ENCODE data around the gene ERBB4. TPM values are rescaled to one million over a fixed set of nuclear protein-coding genes. Genes with fewer than 3 reads are reported as not detected.

ERBB4 gene
- polyA plus RNA-seq, 3 donors from 2014 or later: not detected

DNA sequence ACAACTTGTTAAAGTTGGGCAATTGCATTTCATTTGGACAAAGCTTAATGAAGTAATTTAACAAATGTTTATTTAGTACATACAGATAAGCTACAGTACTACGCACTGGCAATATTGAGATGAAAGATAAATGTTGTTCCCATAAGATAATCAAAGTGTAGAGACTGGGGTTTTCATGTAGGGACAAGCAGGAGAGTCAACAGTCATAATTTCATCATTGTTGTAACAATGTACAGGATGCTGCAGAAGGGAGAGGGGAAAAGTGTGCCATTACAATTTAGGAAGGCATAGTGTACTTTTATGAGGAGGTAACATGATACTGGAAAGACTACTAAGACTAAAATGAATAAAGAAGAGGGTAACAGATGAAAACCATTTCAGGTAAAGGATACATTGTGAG is 441.6 kb downstream of the ERBB4 start:
- H3K9me3 Mint-ChIP-seq: peaks cover 0 to 5% (median 1%) of the 10 kb centered on the region in 6 donors
- H3K27ac Mint-ChIP-seq: no peak overlapping the region
- H3K36me3 Mint-ChIP-seq: no peaks in the 10 kb centered on the region
- H3K27me3 Mint-ChIP-seq (ENCODE audit: low read depth in 3 of 3): peaks cover 0 to 1% (median 0%) of the 10 kb centered on the region in 3 donors
- DNase-seq: no peak
- no peak overlapping the region for H3K4me3 Mint-ChIP-seq
- no peaks in the 10 kb centered on the region for H3K4me1 Mint-ChIP-seq

DNA sequence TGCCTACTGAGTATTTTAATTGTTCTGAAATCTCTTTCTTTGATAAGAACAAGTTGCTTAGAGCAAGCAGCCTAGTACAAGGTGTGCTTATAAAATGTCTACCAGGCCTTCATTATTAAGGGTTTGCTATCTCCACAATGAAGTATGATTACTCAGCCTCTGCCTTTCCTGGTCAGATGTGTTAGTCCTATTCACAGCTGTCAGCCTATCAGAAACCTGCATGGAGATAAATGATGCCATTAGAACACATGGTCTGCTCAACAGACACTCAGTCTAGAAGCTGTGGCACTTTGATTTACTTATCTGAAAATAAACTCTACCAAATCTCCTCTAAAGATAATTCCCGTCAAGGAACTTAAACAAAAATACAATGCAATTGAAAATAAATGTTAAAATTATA is 448.7 kb downstream of the ERBB4 start:
- Mint-ChIP-seq H3K27me3 (ENCODE audit: low read depth in 3 of 3) (peaks cover 0 to 2% (median 0%) of the 10 kb centered on the region in 3 donors), H3K27ac (no peak overlapping the region), H3K4me3 (no peak overlapping the region), H3K4me1 (no peaks in the 10 kb centered on the region), H3K9me3 (peaks cover 0 to 5% (median 2%) of the 10 kb centered on the region in 6 donors), H3K36me3 (no peaks in the 10 kb centered on the region)
- DNase-seq: no peak

DNA sequence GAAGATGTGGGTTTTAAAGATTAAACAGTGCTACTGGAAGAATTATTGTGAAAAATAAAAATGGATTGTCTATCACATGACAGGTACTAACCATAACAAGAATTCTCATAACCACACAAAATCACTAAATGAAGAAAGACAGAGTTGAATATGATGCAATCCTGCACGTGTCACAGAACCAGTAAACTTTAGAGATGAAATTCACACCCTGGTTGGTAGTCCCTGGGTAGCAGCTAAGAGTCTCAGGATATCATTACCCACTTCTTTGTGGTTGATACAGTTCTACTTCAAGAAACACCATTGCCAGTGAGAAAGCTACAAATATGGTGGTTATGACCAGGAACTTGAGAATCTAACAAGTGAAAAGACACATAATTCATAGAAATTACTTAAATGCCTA is 450.2 kb downstream of the ERBB4 start:
- no peak overlapping the region for H3K4me3 Mint-ChIP-seq
- peaks cover 0 to 2% (median 0%) of the 10 kb centered on the region in 3 donors for H3K27me3 Mint-ChIP-seq (ENCODE audit: low read depth in 3 of 3)
- no peaks in the 10 kb centered on the region for H3K36me3 Mint-ChIP-seq
- H3K9me3 Mint-ChIP-seq: peaks cover 0 to 12% (median 2%) of the 10 kb centered on the region in 6 donors
- no peak overlapping the region for H3K27ac Mint-ChIP-seq
- no peak for DNase-seq
- no peaks in the 10 kb centered on the region for H3K4me1 Mint-ChIP-seq

DNA sequence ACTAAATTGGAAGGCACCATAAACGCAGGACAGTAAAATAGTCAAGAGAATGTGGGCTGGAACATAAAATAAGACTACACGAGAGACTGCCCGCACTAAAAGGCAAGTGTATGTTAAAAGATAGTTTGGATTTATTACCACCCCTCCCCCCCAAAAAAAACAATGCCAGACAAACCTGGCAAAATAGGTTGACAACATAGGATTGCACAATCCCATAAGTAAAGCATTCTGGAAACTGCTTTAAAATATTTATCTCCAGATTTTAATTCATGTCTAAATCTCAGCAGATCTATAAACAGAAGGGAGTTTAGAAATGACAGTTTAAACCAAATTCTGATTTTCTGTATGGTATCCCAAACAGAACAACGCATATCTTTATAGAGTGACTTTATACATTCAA is 455.1 kb downstream of the ERBB4 start:
- no peaks in the 10 kb centered on the region for H3K36me3 Mint-ChIP-seq
- H3K27me3 Mint-ChIP-seq (ENCODE audit: low read depth in 3 of 3): peaks cover 0 to 2% (median 0%) of the 10 kb centered on the region in 3 donors
- peaks cover 0 to 24% (median under 1%) of the 10 kb centered on the region in 6 donors for H3K9me3 Mint-ChIP-seq
- H3K4me3 Mint-ChIP-seq: no peak overlapping the region
- H3K4me1 Mint-ChIP-seq: no peaks in the 10 kb centered on the region
- no peak for DNase-seq
- H3K27ac Mint-ChIP-seq: no peak overlapping the region

DNA sequence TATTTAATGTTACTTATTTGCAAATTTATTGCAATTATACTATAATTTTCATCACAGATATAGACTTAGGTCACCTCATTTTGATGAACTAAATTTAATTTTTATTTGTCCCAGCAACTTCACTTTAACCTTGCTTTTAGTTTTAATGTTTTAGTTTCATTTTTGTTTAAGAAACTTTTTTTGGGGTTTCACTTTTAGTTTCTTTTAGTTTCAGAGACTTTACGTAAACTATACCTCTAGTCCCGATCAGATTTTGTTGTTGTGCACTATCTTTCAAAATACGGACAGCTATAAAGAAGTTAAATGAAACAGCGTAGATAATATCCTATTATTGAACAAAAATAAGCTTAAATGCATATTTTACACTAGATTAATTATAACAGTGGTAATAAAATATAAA is 460.5 kb downstream of the ERBB4 start:
- peak in 1 of 3 donors; percentile 9 for DNase-seq
- peaks cover 0 to 2% of the 10 kb centered on the region in 2 donors for H3K4me1 Mint-ChIP-seq
- peaks cover 0 to 14% (median 3%) of the 10 kb centered on the region in 6 donors for H3K9me3 Mint-ChIP-seq
- no peaks in the 10 kb centered on the region for H3K36me3 Mint-ChIP-seq
- H3K27me3 Mint-ChIP-seq (ENCODE audit: low read depth in 3 of 3): peaks cover 0 to 4% (median 0%) of the 10 kb centered on the region in 3 donors
- H3K4me3 Mint-ChIP-seq: peak overlapping the region in 4 of 5 donors; percentile 36 to 76 (median 64)
- peak overlapping the region in 1 of 6 donors; percentile 72 for H3K27ac Mint-ChIP-seq

DNA sequence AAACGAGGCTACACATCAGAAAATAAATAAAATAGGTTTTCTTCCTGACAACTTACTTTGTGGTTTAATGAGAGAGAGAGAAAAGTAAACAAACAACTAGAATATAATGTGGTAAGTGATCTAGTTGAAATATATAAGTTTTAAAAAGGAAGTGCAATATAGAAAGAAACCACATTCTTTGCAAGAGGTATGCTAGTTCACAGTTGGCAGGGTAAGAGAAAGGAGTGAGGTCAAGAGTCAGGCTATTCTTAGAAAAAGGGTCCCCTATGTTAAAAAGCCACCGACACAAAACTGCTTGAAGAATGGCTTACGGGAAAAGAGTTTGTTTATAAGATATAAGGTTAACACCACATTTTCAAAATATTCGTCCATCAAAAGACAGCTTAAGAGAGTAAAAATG is 462.1 kb downstream of the ERBB4 start:
- peaks cover 0 to 12% (median 4%) of the 10 kb centered on the region in 6 donors for H3K9me3 Mint-ChIP-seq
- peaks cover 0 to 2% of the 10 kb centered on the region in 2 donors for H3K4me1 Mint-ChIP-seq
- H3K4me3 Mint-ChIP-seq: peak overlapping the region in 1 of 5 donors; percentile 0
- H3K36me3 Mint-ChIP-seq: no peaks in the 10 kb centered on the region
- H3K27ac Mint-ChIP-seq: peak overlapping the region in 1 of 6 donors; percentile 8
- peaks cover 0 to 4% (median 0%) of the 10 kb centered on the region in 3 donors for H3K27me3 Mint-ChIP-seq (ENCODE audit: low read depth in 3 of 3)
- DNase-seq: no peak

DNA sequence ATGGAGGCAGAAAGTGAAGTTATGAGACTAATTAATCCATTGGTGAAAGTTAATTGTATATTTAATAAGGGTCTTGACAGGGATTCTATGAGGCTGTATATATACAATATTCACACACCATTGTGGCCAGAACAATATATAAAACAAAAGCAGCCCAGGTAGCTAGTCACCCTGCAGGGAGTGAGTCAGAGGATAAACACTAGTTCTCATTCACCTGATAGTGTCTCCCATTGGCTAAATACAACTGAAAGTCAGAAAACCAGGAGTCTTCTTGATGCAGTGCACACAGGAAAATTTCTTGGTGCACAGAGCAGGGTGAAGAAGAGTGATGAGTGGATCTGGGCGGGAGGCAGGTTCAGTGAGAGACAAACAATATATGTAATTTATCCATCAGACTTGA is 465.2 kb downstream of the ERBB4 start:
- Mint-ChIP-seq H3K4me1 (peaks cover 0 to 2% of the 10 kb centered on the region in 2 donors), H3K9me3 (peaks cover 4 to 19% (median 5%) of the 10 kb centered on the region in 6 donors), H3K27me3 (ENCODE audit: low read depth in 3 of 3) (peaks cover 0 to 8% (median 0%) of the 10 kb centered on the region in 3 donors), H3K36me3 (no peaks in the 10 kb centered on the region), H3K27ac (no peak overlapping the region), H3K4me3 (no peak overlapping the region)
- no peak for DNase-seq

DNA sequence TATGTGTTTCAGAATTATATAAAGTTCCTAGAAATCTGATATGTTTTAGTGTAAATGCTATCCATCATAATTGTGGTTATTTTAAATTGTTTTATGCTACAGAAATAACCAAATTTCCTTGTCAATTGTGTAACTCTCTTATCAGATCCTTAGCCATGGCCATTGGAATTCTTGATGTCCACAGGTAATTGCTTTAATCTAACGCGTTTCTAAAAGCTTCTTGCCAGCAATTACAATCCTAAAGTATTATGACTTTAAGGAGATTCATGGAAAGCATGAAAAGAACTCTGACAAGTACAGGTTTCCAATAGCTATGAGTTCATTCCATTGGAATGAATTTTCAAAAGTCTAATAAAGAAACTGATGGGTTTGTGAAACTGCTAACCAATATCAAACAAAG is 472.1 kb downstream of the ERBB4 start:
- Mint-ChIP-seq H3K27ac (no peak overlapping the region), H3K4me1 (no peaks in the 10 kb centered on the region), H3K36me3 (no peaks in the 10 kb centered on the region)

DNA sequence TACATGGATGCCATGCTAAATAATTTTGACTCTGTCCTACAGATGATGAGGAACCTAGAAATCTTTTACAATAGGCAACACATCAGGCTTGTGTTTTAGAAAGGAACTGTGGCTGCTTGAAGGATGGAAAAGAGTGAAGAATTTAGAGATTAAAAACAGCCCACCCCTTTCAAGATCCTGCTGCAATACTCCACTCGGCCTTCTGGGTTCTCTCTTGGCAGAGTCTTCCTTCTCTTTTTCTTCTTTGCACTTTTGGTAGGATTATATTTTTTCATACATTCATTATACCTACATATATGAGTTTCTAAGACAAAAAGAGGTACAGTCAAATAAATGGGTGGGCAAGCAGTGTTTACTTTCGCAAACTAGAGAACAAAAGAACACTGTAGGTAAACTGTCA is 474.3 kb downstream of the ERBB4 start:
- Mint-ChIP-seq H3K4me1 (no peaks in the 10 kb centered on the region), H3K36me3 (no peaks in the 10 kb centered on the region), H3K27me3 (ENCODE audit: low read depth in 3 of 3) (peaks cover 0 to 4% (median 0%) of the 10 kb centered on the region in 3 donors), H3K9me3 (peaks cover 3 to 11% (median 8%) of the 10 kb centered on the region in 6 donors), H3K27ac (no peak overlapping the region), H3K4me3 (no peak overlapping the region)
- DNase-seq: no peak

More for the DNA sequence above, 472.1 kb downstream of the ERBB4 start:
- Mint-ChIP-seq H3K9me3 (peaks cover 5 to 13% (median 9%) of the 10 kb centered on the region in 6 donors), H3K4me3 (no peak overlapping the region), H3K27me3 (ENCODE audit: low read depth in 3 of 3) (peaks cover 0 to 4% (median 0%) of the 10 kb centered on the region in 3 donors)
- no peak for DNase-seq

DNA sequence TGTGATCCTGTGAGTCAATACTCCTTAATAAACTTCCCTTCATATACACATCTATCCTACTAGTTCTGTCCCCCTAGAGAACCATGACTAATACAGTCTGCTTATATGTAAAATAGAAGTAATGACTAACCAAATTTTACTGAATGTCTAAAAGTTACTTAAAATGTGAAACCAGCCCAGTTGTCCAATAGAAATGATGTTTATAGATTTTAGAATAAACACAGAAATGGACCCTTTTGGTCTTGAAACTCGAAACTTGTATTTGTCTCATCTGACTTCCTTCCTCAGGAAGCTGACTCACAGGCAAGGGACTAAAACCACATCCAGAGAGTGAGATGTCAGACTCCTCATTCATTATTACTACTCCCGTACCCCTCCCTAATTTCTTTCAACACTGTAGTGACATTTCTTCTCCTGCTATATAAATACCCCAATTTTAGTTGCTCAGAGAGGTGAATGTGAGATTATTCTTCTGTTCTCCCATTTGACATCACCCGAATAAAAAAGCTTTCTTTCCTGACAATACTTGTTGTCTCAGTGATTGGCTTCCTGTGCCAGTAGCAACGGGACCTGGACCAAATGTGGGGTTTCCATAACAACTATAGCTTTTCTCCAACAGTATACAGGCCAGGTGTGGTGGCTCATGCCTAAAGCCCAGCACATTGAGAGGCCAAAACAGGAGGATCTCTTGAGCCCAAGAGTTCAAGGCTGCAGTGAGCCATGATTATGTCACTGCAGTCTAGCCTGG is 486.0 kb downstream of the ERBB4 start:
- Mint-ChIP-seq H3K27me3 (ENCODE audit: low read depth in 3 of 3) (peaks cover 0 to 2% (median 1%) of the 10 kb centered on the region in 3 donors), H3K4me1 (peaks cover 0 to 7% of the 10 kb centered on the region in 2 donors), H3K27ac (peak overlapping the region in 1 of 6 donors; percentile 75), H3K4me3 (peak overlapping the region in 3 of 5 donors; percentile 14 to 52 (median 21)), H3K9me3 (peaks cover 4 to 66% (median 29%) of the 10 kb centered on the region in 6 donors), H3K36me3 (no peaks in the 10 kb centered on the region)
- DNase-seq: peak in 1 of 3 donors; percentile 2

DNA sequence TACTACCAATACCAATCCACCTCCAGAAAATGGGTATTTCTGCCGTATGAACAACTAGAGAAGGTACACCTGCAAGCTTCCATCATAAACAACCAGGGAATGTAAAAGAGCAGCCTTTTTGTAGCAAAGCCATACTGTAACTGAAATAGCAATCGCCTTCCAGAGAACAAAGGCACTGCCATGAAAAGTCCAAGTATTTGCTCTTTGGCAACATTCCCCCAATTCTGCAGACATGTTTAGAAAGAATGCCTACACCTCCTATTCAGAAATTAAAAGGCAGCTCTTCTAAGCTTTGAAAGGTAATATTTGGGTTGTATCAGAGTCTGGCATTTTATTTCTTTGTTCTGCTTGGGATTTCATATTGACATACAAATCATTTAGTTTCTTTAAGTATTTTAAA is 487.7 kb downstream of the ERBB4 start:
- H3K4me1 Mint-ChIP-seq: peaks cover 0 to 7% of the 10 kb centered on the region in 2 donors
- no peak overlapping the region for H3K4me3 Mint-ChIP-seq
- H3K27me3 Mint-ChIP-seq (ENCODE audit: low read depth in 3 of 3): peaks cover 1 to 2% (median 1%) of the 10 kb centered on the region in 3 donors
- H3K27ac Mint-ChIP-seq: no peak overlapping the region
- H3K9me3 Mint-ChIP-seq: peaks cover 4 to 48% (median 25%) of the 10 kb centered on the region in 6 donors
- no peaks in the 10 kb centered on the region for H3K36me3 Mint-ChIP-seq
- no peak for DNase-seq

DNA sequence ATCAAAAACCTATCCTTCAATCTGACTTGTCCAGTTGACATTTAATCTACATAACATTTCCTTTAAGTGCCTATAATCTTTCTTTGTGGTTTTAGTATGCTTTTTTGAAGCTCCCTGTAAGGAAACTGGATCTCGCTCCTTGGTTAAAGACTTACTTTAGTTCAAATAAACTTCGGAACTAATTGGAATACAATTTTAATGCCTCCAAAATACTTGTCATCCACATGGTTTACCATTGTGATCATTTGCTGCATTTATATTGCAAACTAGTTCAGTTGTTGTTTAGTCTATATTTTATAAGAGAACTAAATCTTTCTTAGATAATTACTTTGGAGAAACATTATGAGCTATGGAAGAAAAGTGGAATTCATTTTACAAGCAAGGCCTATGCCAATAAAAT is 496.0 kb downstream of the ERBB4 start:
- H3K4me1 Mint-ChIP-seq: no peaks in the 10 kb centered on the region
- no peak for DNase-seq
- H3K4me3 Mint-ChIP-seq: no peak overlapping the region
- H3K36me3 Mint-ChIP-seq: no peaks in the 10 kb centered on the region
- no peak overlapping the region for H3K27ac Mint-ChIP-seq
- peaks cover 0 to 8% (median 2%) of the 10 kb centered on the region in 6 donors for H3K9me3 Mint-ChIP-seq
- peaks cover 0 to 1% (median 0%) of the 10 kb centered on the region in 3 donors for H3K27me3 Mint-ChIP-seq (ENCODE audit: low read depth in 3 of 3)

DNA sequence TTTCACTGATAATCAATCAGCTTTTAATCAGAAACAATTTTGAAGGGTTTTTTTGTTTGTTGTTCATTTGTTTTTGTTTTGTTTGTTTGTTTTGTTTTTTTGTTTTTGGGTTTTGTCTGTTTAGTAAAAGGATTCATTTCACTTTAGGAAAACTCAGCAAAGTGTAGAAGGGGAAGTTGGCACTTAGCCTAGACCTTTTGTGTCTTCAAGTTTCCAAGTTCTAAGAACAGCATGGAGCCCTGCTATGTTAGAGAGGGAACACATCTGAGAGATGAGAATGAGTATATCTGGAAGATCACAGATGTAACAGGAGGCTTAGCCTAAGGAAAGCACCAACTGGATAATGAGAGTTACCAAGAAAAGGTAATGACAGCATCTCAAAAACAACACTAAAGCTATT is 501.5 kb downstream of the ERBB4 start:
- no peak for DNase-seq
- Mint-ChIP-seq H3K27me3 (ENCODE audit: low read depth in 3 of 3) (no peaks in the 10 kb centered on the region), H3K9me3 (peaks cover 0 to 13% (median 4%) of the 10 kb centered on the region in 6 donors), H3K36me3 (no peaks in the 10 kb centered on the region), H3K27ac (no peak overlapping the region), H3K4me3 (no peak overlapping the region), H3K4me1 (no peaks in the 10 kb centered on the region)

DNA sequence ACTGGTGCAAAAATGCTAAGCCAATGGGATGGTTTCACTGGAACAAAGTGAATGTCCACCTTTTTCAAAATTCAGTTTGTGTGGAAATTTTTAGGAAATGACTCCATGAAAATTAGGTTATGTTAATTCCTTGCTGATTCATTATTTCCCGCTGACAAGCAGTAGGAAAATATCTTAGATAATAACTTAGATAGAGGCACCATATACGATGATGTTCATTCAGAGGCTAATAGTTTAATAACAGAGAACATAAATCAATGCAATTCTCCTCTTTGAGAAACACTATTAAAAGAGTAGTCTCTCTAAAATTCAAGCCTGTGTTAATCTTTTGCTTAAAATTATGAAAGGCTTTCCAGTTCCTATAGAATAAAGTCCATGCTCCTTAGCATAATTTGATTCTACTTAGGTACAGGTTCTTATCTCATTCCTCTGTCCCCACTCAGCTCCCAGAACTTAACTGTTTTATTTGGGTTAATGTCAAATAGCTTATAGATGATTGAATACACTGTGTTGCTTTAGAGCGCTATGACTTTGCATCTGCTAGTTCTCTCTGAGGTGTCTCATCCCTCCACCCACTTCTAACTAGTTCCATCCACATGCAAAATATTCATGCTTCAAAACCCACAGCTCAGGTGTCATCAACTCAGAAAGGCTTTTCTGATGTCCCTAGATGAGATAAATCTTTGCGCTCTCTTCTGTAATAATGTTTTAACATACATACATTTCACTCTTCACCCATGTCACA is 503.6 kb downstream of the ERBB4 start:
- H3K36me3 Mint-ChIP-seq: no peaks in the 10 kb centered on the region
- H3K27me3 Mint-ChIP-seq (ENCODE audit: low read depth in 3 of 3): no peaks in the 10 kb centered on the region
- H3K4me1 Mint-ChIP-seq: no peaks in the 10 kb centered on the region
- no peak for DNase-seq
- peaks cover 0 to 16% (median 3%) of the 10 kb centered on the region in 6 donors for H3K9me3 Mint-ChIP-seq
- no peak overlapping the region for H3K4me3 Mint-ChIP-seq
- H3K27ac Mint-ChIP-seq: no peak overlapping the region

Measured in immature natural killer cell (primary cell).